Fibroblast of skin of abdomen (primary cell): Measurements from ENCODE around the gene DGCR2.
"Not testable (repeated sequence)": the region's sequence is repeated elsewhere in the genome, so short reads cannot be mapped to it uniquely, and the experiment has no call there.

Experiments
- DNase-seq: peaks from one replicate; pipeline ENCODE4 v3.0.0-alpha.2; 2013

DGCR2 gene

DNA sequence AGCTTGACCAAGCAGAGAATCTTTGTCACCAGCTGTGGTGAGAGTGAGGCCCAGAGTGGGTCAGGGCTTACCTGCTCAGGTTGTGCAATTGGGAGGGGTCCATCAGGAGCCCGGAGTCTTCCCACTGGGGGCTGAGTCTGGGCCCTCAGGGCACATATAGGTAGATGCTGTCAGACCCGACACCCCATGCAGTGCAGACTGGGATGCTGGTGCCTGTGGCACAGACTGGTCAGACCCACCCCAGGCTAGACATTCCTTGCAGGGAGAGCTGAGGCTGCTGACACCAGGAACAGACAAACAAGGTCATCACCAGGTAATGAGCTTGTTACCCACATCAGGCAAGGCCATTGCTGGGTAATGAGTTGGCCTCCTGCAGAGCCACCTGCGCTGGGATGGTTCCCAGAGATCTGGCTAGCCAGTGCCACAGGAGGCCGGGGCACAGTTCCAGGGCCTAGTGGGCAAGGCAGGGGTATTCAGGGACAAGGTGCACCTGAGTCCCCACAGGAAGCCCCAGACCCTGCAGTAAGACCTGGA lies 97.2 kb downstream of the DGCR2 start:
- not testable (repeated sequence) for DNase-seq

DNA sequence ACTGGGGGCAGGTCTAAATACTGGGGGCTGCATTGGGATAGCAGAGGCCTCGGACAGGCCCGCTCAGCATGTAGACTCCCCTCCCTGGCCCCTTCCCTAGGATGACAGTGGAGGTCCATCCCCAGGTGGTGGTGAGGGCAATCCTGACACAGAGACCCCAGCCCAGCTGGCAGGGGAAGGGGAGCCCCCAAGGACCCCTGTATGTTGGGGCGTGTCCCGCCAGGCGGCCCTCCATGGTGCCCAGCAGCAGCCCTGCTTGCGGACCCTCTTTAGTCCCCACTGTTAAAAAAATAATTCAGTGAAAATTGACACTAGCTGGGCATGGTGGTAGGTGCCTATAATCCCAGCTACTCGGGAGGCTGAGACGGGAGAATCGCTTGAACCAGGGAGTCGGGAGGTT lies 98.3 kb downstream of the DGCR2 start:
- not testable (repeated sequence) for DNase-seq

DNA sequence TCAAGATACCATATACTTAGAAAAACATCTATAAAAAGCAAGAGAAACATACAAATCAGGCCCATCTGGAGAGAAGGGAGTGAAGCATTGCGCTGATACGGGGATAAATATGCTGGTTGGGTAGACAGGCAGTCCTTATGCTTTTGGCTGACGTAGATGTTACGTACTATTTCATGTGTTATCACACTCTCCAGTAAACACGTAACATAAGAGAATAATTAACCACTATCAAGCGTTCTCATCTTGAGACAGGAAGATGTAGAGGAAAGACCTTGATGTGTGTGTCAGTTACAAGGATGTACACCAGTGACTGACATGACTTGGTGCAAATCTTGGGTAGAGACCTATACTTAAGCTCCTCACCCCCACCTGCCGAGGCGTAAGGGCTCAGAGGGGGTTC lies 99.5 kb downstream of the DGCR2 start:
- no peak for DNase-seq

DNA sequence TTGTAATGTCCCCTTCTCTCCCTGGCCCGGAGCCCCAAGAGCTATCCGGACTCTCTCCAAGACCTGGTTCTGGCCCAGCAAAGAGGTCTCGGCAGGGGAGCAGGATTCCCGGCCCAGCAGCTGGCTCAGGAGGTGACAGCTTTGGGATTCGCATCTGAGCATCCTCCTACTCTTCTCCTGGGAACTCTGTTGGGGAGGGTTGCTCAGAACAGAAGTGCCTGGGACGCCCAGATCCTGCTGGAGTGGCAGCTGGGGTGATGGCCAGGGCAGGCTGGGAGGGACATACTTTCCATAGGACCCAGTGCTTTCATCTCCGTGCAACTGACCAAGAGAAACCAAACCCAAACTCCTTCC lies 102.6 kb downstream of the DGCR2 start:
- no peak for DNase-seq

DNA sequence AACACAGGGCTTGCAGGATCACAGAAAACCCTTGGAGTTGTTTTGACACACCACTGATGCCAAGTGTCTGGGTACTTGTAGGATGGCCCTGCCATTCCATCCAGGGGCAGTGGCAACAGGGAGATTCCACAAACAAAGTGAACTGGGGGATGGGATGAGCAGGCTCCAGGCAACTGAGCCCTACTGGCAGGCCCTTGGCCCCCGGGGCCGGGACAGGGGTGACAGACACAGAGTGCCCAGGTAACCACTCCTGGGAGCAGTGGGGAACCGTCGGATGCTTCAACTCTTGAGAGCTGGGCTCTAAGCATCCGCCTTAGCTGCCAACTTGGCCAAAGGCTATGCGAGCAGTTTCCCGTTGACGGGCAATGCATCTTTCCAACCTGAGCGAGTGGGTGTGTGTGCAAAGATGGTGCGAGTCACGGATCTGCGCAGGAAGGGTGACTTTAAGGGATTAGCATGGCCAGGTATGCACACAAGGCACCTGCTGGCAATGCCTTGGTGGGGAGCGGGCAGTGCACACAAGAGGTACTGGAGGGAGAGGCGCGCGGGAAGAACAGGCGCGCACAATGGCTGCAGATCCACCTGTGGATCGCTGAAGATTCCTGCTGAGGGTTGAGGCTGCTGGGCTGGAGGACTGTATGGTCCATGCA lies 103.1 kb downstream of the DGCR2 start:
- no peak for DNase-seq

DNA sequence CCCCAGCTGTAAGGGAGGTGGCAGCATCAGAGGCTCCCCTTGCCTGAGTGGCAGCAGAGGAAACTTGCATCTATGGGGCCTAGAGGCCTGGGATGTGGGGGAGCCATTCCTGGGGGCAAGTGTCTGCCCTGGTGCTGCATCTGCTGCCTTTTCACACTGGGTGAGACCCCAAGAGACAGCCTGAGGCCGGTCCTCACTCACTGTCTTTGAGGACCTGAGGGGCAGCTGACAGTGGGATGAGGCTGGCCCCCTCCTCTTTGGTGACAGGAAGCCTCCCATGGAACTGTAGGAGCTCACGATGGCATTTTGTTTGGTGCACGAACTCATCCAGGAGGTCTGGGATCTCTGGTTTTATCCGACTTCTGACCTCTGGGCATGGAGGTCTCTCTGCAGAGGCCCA lies 104.0 kb downstream of the DGCR2 start:
- no peak for DNase-seq

DNA sequence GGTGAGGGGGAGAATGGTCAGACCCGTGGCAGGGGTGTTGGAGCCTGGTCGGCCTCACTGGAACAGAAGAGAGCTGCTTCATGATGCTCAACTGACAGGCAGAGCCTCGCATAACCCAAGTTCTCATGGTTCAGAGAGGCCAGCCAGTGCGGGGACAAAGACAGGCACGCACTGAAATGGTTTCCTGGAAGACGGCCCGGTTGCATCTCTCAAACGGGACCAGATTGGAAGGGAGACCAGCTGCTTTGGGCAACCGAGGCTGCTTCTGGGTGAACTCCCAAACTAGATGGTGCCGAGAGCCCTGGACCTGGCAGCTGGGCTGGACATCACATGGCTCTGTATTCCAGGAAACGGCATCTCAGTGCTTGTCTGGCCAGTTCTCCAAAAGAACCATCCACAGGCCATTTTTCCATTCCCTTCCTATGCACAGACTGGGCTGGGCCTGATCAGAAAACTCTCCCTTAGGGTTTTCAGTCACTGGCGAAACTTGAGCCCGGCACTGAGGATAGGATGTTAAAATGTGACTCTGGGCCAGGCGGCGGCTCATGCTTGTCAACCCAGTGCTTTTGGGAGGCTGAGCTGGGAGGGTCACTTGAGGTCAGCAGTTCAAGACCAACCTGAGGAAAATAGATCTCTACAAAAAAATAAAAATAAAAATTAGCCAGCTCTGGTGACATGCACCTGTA lies 106.0 kb downstream of the DGCR2 start:
- DNase-seq = no peak

DNA sequence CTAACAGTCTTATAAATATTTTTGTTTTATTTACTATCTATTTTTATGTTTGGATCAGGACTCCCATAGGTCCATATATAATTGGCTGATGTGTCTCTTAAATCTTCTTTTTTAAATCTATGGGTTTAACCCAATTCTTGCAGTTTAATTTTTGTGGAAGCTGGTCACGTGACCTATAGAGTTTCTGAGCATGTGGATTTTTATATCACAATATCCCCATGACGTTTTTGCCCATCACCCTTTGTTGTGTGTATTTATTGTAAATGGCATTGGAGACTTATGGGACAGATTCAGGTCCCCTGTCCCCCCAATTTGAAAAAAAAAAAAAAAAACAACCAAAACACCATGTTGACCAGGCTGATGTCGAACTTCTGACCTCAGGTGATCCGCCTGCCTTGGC lies 107.3 kb downstream of the DGCR2 start:
- DNase-seq = no peak

DNA sequence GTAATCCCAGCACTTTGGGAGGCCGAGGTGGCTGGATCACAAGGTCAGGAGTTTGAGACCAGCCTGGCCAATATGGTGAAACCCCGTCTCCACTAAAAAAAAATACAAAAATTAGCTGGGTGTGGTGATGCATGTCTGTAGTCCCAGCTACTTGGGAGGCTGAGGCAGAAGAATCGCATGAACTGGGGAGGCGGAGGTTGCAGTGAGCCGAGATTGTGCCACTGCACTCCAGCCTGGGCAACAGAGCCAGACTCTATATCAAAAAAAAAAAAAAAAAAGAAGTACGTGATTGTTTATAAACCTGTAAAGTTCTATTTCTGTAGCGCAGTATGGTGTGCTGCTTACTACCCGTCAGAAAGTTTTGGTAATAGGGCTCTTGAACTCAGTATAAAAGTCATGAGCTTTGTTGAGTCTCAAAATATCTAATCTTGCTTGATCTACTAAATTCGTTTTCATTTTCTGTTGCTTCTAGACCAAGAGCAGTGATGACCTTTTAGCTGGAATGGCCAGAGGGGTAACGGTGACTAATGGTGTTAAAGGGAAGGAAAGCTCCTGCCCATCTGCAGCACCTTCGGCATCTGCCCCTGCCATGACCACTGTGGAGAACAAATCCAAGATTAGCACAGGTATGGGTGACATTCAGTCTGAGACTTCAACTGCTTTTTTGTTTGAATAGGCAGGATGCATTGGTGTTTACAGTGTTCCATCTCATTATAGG lies 108.2 kb downstream of the DGCR2 start:
- DNase-seq = not testable (repeated sequence)

DNA sequence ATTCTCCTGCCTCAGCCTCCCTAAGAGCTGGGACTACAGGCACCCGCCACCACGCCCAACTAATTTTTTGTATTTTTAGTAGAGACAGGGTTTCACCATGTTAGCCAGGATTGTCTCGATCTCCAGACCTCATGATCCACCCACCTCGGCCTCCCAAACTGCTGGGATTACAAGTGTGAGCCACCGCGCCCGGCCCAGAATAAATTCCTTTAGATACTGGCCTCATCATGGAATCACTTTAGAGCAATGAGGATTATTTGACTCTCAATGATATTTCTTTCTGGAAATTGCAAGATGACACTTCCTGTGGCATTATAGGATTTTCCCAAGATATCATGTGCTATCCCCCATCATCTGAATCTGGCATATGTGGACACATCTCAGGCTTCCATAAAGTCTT lies 108.8 kb downstream of the DGCR2 start:
- DNase-seq = not testable (repeated sequence)

DNA sequence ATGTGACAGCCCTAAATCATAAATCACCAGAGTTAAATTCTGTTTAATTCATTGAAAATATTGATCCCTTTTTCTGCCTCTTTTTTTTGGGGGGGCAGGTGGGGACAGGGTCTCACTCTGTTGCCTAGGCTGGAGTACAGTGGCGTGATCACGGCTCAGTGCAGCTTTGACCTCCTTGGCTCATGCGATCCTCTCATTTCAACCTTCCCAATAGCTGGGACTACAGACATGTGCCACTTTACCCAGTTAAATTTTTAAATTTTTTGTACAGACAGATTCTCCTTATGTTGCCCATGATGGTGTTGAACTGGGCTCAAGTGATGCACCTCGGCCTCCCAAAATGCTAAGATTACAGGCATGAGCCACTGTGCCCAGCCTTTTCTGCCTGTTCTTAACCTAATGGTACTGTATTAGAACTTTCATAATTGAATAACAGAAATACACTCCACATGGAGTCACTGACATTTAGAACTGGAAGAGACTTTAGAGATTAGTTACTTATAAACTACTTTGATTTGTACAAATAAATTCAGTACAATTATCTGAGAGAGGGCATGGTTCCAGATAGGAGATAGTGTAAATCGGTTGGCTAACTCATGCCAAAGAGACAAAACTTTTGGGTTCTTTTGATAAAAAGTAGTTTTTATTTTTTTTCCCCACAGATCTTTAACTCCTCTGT lies 109.8 kb downstream of the DGCR2 start:
- DNase-seq = no peak

DNA sequence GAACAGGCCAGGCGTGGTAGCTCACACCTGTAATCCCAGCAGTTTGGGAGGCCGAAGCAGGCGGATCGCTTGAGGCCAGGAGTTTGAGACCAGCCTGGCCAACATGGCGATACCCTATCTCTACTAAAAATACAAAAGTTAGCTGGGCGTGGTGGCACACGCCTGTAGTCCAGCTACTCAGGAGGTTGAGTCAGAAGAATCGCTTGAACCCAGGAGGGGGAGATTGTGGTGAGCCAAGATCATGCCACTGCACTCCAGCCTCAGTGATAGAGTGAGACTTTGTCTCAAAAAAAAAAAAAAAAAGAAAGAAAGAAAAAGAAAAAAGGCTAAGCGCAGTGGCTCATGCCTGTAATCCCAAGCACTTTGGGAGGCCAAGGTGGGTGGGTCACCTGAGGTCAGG lies 110.6 kb downstream of the DGCR2 start:
- not testable (repeated sequence) for DNase-seq

DNA sequence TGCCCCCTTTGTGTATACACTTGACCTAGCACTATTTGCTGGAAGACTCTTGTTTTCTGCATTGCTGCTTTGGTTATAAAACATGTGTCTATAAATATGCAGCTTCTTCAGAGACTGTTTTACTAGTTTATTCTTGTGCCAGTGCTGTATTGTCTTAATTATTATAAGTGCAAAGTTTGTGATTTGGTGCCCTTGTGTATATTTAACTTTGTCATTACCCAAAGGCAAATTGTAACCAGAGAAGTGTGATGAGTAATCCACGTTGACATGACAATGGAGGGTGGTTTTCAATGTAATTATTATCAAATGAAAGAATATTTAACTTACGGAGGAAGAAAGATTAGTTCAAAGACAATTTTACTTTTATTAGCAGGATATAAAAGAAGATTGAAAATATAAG lies 111.1 kb downstream of the DGCR2 start:
- DNase-seq = no peak

DNA sequence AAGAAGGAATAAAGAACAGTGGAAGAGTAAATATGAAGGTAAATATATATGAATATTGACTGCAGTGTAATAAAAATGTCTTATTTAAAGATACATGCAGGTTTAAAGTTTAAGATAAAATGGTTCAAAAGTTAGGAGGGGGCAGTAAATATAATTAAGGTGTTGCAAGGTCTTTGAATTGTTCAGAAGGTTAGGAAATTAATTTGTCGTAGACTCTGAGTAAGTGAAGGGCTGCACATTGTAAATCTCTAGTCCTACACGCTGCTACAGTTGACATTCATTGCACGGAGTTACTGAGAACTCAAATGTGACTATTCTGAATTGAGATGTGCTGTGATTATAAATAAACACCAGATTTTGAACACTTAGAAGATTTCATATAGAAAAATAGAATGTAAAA lies 116.3 kb downstream of the DGCR2 start:
- no peak for DNase-seq

DNA sequence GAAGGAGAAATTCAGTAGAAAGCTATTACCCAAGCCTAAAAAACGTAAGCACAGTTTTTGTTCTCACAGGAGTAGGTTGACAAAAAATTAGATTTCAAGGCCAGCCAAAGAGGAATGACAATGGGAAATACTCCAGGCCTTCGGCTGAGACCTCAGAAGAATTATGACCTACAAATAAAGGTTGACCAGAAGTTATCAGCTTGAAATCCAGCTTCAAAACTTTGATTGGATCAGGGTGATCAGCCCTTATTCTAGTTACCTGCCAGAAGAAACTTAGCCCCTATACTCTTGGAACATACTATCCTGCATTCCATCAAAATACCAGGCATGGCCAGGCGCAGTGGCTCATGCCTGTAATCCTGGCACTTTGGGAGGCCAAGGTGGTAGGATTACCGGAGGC lies 117.7 kb downstream of the DGCR2 start:
- DNase-seq = no peak

DNA sequence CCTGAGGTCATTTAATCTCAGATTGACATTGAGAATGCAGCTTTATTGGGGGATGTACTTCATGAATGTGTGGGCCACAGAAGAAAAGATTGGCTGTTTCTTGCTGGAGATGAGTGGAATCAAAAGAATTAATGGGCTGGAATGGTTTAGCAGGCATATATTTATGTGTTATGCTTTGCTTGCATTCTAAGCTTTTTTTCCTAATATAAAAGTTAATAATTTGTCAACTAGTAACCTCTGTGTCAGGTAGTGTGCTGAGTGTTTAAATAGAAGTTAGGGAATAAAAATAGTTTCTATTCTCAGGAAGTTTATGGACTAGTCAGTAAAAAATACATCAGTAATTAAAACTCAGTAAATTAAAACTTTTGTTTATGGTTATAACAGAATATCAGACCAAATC lies 118.7 kb downstream of the DGCR2 start:
- no peak for DNase-seq

DNA sequence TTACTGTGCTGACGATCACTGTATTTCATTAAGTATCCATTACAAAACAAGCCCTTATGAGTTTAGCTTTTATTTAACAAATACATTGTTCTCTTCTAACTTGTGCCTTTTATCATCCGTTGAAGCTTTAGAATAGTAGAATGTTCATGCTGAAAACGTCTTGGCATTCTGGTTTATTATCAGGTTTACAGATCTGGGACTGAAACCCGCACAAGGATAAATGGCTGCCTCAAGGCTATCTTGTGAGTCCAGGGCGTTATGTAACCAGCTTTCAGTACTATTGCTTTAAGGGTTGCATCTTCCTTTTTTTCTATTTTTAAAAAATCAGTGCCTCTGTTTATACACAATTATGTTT lies 119.6 kb downstream of the DGCR2 start:
- DNase-seq = no peak

DNA sequence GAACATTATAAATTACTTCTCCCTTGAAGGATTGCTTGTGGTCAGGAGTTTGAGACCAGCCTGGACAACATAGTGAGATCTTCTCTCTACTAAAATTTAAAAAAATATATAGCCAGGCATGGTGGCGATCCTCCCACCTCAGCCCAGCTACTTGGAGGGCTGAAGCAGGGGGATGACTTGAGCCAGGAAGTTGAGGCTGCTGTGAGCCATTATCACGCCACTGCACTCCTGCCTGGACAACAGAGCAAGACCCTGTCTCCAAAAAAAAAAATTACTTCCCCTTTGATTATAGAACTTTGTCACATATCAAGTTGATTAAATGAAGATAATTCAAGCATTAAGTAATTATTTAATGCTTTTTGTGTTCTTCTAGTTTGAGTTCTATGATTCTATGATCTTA lies 121.0 kb downstream of the DGCR2 start:
- DNase-seq = no peak

DNA sequence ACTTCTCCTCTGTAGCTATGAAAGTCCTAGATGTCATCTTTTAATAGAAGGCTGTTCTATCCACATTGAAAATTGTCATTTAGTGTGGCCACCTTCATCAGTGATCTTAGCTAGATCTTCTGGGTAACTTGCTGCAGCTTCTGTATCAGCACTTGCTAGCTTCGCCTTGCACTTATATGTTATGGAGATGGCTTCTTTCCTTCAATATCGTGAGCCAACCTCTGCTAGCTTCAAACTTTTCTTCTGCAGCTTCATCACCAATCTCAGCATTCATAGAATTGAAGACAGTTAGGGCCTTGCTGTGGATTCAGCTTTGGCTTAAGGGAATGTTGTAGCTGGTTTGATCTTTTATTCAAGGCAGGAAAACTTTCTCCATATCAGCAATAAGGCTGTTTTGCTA lies 122.1 kb downstream of the DGCR2 start:
- DNase-seq = not testable (repeated sequence)

DNA sequence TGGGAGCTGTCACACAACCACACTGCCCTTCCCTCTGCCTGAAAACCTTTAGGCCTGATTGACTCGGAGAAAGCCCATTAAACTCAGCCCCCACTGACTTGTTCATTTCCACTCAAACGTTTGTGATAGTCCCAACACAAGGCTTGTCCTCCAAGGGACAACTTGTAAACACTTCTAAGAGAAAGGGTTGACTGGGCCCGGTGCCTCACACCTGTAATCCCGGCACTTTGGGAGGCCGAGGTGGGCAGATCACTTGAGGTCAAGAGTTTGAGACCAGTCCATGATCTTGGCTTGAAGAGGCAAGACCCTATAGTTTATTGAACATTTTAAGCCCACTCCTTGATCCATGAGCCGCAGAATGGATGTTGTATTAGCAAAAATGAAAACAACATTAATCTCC lies 122.8 kb downstream of the DGCR2 start:
- no peak for DNase-seq

DNA sequence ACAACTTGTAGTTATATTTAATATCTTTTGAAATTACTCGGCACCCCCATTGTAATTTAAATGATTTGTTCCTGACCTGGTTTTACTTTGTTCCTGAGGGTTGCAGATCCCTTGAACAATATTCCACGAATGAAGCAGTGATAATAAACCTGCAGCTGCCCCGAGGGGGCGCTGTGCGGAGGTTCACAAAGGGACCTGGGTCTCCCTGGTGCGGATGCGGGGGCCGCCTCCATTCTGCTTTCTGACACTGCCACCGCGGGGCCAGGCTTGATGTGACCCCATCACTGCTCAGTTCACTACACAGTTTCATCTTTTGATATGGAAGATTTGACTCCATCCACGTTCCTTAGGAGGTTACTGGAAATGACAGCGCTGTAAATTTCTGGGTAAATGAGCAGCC lies 123.2 kb downstream of the DGCR2 start:
- DNase-seq = no peak

DNA sequence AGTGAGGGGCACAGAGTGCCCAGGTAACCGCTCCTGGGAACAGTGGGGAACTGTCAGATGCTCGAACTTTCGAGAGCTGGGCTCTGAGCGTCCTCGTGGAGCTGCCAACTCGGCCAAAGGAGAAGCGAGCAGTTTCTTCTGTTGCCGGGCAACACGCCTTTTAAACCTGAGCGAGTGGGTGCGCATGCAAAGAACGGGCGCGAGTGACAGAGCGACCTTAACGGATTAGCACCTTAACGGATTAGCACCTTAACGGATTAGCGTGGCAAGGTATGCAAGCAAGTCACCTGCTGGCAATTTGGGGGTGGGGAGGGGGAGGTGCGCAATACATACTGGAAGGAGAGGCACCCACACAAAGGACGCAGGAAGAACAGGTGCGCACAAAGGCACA lies 124.3 kb downstream of the DGCR2 start:
- no peak for DNase-seq

DNA sequence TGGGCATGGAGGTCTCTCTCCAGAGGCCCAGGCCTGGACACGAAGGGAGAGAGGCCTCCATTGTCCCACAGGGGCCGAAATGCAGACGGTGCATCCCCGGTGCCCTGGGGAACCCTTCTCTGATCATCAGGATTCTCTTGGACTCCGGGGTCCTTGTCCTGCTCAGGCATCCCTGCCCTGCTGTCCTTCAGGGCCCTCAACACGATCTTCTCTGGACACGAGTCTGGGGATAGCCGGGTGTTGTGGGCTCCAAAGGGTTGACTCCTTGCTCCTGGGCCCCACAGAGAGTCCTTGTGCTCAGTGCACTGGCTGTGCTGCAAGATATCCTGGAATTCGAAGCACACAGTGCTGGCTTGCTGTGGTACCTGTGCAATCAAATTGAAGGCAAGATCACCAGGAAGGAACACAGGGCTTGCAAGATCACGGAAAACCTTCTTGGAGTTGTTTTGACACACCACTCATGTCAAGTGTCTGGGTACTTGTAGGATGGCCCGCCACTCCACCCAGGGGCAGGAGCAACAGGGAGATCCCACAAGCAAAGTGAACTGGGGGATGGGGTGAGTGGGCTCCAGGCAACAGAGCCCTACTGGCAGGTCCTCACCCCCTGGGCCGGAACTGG lies 124.8 kb downstream of the DGCR2 start:
- no peak for DNase-seq
